A549 (cell line): ENCODE results near the gene GGCX. TPM values are rescaled to one million over a fixed set of nuclear protein-coding genes. Genes with fewer than 3 reads are reported as not detected.
"Not testable (repeated sequence)": the region's sequence is repeated elsewhere in the genome, so short reads cannot be mapped to it uniquely, and the experiment has no call there.

Source experiments
- ATAC-seq, 2 experiments: fragments of 200-7000 bp in 1 of 2; fragments of >200 bp in 1 of 2; cut with Nextera tagmentation in 1 of 2; cut with Tn5 transposase in 1 of 2; 3 replicates each; pipeline versions ENCODE4 v1.8.0 to v1.9.1; 2018 to 2020; ENCODE audit warnings: mild to moderate bottlenecking in 1 of 2, moderate library complexity in 1 of 2
- CTCF ChIA-PET: fragments of 300-600 bp; sonication (Branson Sonifier 250); formaldehyde crosslinking; extraction: SDS; loops from one replicate; lab custom pipeline; 2021; ENCODE audit warnings: antibody characterized with exemption, inconsistent platforms; lab: Yijun Ruan, JAX
- POLR2A ChIA-PET: fragments of 350-600 bp; formaldehyde crosslinking; extraction: SDS; loops from one replicate; lab custom pipeline; 2021; ENCODE audit warnings: antibody characterized with exemption, inconsistent platforms; lab: Yijun Ruan, JAX
- DNase-seq, 2 experiments: peaks; one replicate each; pipeline versions ENCODE4 v3.0.0 to v3.0.0-alpha.2; 2011 to 2016; ENCODE audit warnings: low read depth in 1 of 2, low spot score in 1 of 2
- FAIRE-seq: peaks from 2 replicates; lab custom pipeline; 2011; peaks lifted over from hg19 to GRCh38; lab: Jason Lieb, UNC
- H3K27ac ChIP-seq, 2 experiments: fragments of >200 bp; sonication (Bioruptor Twin); formaldehyde crosslinking; 3 replicates each; pipeline ENCODE4 v1.5.1; 2016 to 2017
- H3K4me1 ChIP-seq: fragments of >200 bp; sonication (Bioruptor Twin); formaldehyde crosslinking; 3 replicates; pipeline ENCODE4 v1.6.1; 2016
- H3K4me2 ChIP-seq: fragments of >200 bp; sonication (Bioruptor Twin); formaldehyde crosslinking; 3 replicates; pipeline ENCODE4 v1.6.1; 2016
- H3K4me3 ChIP-seq: fragments of >200 bp; sonication (Bioruptor Twin); formaldehyde crosslinking; 3 replicates; pipeline ENCODE4 v1.5.1; 2016
- H3K9me3 ChIP-seq: fragments of >200 bp; sonication (Bioruptor Twin); formaldehyde crosslinking; 3 replicates; pipeline ENCODE4 v1.6.1; 2016
- CBX8 ChIP-seq: fragments of 200-600 bp; sonication (generic); IDR thresholded peaks from 2 replicates; pipeline ENCODE4 v1.6.1; 2016
- EHF ChIP-seq: fragments of 250-450 bp; sonication (Bioruptor Pico); IDR thresholded peaks from 2 replicates; pipeline ENCODE4 v1.5.0; 2020; ENCODE audit warnings: mild to moderate bottlenecking
- ESRRA ChIP-seq: fragments of 150-350 bp; IDR thresholded peaks from 2 replicates; pipeline ENCODE4 v1.6.1; 2014; ENCODE audit warnings: mild to moderate bottlenecking, low read length, borderline replicate concordance
- HEYL ChIP-seq: fragments of 250-450 bp; sonication (Bioruptor Pico); IDR thresholded peaks from 2 replicates; pipeline ENCODE4 v1.8.0; 2021; ENCODE audit warnings: mild to moderate bottlenecking, moderate library complexity
- HOXB5 ChIP-seq: fragments of 250-450 bp; sonication (Bioruptor Pico); IDR thresholded peaks from 2 replicates; pipeline ENCODE4 v1.5.0; 2020; ENCODE audit warnings: mild to moderate bottlenecking, moderate library complexity
- KDM5A ChIP-seq: fragments of 200-600 bp; sonication (generic); IDR thresholded peaks from 2 replicates; pipeline ENCODE4 v1.6.1; 2016; ENCODE audit warnings: antibody characterized with exemption, mild to moderate bottlenecking
- MAZ ChIP-seq: fragments of 150-350 bp; IDR thresholded peaks from 2 replicates; pipeline ENCODE4 v1.6.1; 2014; ENCODE audit warnings: antibody characterized with exemption, low read depth, low read length, borderline replicate concordance
- MYC ChIP-seq: IDR thresholded peaks from 2 replicates; pipeline ENCODE4 v1.6.1; 2012; ENCODE audit warnings: mild to moderate bottlenecking, inconsistent platforms, low read length, improper control_type of control experiment, borderline replicate concordance
- NR3C1 ChIP-seq: fragments of >200 bp; sonication (Bioruptor Twin); formaldehyde crosslinking; IDR thresholded peaks from 3 replicates; pipeline ENCODE4 v1.6.1; 2017
- RFX5 ChIP-seq: fragments of 450-650 bp; IDR thresholded peaks from 2 replicates; pipeline ENCODE4 v1.7.1; 2014; ENCODE audit warnings: antibody characterized with exemption, mild to moderate bottlenecking, moderate library complexity
- RNF2 ChIP-seq: fragments of 200-600 bp; sonication (generic); IDR thresholded peaks from 2 replicates; pipeline ENCODE4 v1.6.1; 2016; ENCODE audit warnings: low read depth, mild to moderate bottlenecking, antibody characterized with exemption, moderate library complexity, borderline replicate concordance
- ZC3H11A ChIP-seq: fragments of 450-650 bp; IDR thresholded peaks from 2 replicates; pipeline ENCODE4 v1.6.1; 2014; ENCODE audit warnings: antibody characterized with exemption, mild to moderate bottlenecking
- ZSCAN20 ChIP-seq: fragments of 250-450 bp; sonication (Bioruptor Pico); IDR thresholded peaks from 2 replicates; pipeline ENCODE4 v1.8.0; 2022; ENCODE audit warnings: mild to moderate bottlenecking, moderate library complexity
- WGBS: methylation state at CpG from one replicate; pipeline ENCODE4 v1.1.6; 2017; ENCODE audit errors: missing lambda C conversion rate; 5-methylcytosine and 5-hydroxymethylcytosine counted together
- polyA plus RNA-seq, 4 experiments: library from polyadenylated mRNA; depleted of rRNA in 3 of 4; stranded (reverse); fragments of >200 nt; fragmentation: RNase III in 1 of 4; extraction: RNeasy Plus Mini Kit Qiagen cat#74134 plus additional on column Dnase treatment in 1 of 4; gene quantifications; 2 replicates in 3 of 4; 3 replicates in 1 of 4; pipeline ENCODE4 v1.2.3, GENCODE V29; 2011 to 2017
- TF ChIP-seq, protein P1 (sequence below): fragments of >200 bp; sonication (Bioruptor Twin); formaldehyde crosslinking; IDR thresholded peaks from 3 replicates; pipeline ENCODE4 v1.5.1; 2016
- TF ChIP-seq, protein P2 (sequence below): IDR thresholded peaks from 2 replicates; pipeline ENCODE4 v1.6.1; 2012

The GGCX gene
- polyA plus RNA-seq, 2 of the 4 experiments (the other 2 are of a cell fraction) = 39.0 to 55.1 TPM

DNA sequence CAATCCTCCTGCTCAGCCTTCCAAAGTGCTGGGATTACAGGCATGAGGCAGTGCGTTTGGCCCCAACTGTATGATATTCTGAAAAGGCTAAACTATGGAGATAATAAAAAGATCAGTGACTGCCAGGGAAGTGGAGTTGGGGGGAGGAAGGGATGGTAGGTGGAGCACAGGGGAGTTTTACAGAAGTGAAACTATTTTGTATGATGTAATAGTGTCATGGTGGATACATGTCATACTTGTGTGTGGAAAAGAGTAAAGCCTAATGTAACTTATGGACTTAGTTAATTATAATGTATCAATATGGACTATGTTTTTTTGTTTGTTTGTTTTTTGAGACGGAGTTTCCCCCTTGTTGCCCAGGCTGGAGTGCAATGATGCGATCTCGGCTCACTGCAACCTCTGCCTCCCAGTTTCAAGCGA lies 2.9 kb upstream of the GGCX start:
- DNase-seq (no peak), FAIRE-seq (no peak), ATAC-seq (no peak)
- H3K9me3 ChIP-seq = no peaks in the 10 kb centered on the region
- no peak for TF ChIP-seq NR3C1
- CTCF ChIA-PET = interaction anchor here (6.0 kb wide), 1 partner anchor 13 kb away, joined by 56 read pairs; no protein-coding TSS in a partner anchor
- 0 out of 6 replicates have a peak overlapping the region, but pooled peaks of 1 of the 2 experiments have one; percentile 12 for H3K27ac ChIP-seq
- WGBS = 93% methylated on average over 5 of the region's 5 CpGs
- no peak overlapping the region for H3K4me3 ChIP-seq
- POLR2A ChIA-PET = interaction anchor here (1.2 kb wide), 1 partner anchor 31 kb away, joined by 4 read pairs; the partner anchor contains the start of gene RNF181
- H3K4me1 ChIP-seq = peaks cover 13% of the 10 kb centered on the region
- no peak overlapping the region for H3K4me2 ChIP-seq

DNA sequence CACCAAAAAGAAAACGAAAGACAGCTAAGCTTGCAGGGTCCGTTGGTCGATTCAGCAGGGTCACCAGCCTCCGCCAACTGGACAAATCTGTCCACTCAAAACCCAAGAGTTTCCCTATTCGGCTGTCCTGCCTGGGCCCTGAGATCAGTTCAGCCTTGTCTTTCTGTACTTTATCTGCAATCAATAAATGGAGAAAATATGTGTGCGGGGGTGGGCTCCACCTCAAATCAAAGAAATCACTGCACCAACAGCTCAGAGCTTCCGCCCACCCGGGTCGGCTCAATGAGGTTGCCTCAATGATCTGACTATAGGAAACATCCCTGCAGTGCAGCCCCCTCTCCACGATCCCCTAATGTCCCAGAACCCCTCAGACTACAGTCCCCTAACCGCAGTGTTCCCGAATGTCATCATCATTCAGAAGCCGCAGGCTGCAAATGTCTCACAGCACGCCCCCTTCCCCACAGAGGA lies 447 bp downstream of the GGCX start:
- FAIRE-seq = no peak
- peak; percentile 33 to 50 for ATAC-seq

DNA sequence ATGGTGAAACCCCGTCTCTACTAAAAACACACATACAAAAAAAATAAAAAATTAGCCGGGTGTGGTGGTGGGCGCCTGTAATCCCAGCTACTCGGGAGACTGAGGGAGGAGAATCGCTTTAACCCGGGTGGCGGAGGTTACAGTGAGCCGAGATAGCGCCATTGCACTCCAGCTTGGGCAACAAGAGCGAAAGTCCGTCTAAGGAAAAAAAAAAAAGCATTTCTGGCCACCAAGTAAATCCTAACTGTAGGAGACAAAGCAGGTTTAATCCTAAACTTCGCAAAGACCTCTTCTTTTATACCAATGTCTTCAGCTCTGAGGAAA lies 928 bp downstream of the GGCX start:
- CTCF ChIA-PET = interaction anchor here (0.7 to 35.5 kb wide), 5 partner anchors 10 to 169 kb away, joined by 3 to 1185 read pairs (median 7); partner anchors contain the start of genes CAPG, SH2D6 and TMEM150A

More for the DNA sequence above, 447 bp downstream of the GGCX start:
- Histone ChIP-seq H3K4me1 (peaks cover 13% of the 10 kb centered on the region), H3K27ac (peak overlapping the region; percentile 90), H3K9me3 (no peaks in the 10 kb centered on the region), H3K4me2 (peak overlapping the region; percentile 97), H3K4me3 (peak overlapping the region; percentile 91)
- CTCF ChIA-PET = interaction anchor here (0.7 to 35.5 kb wide), 5 partner anchors 10 to 169 kb away, joined by 3 to 1185 read pairs (median 7); partner anchors contain the start of genes CAPG, SH2D6 and TMEM150A
- POLR2A ChIA-PET = interaction anchor here (0.6 to 2.0 kb wide), 13 partner anchors 9 to 602 kb away, joined by 3 to 21 read pairs (median 3); partner anchors contain the start of genes MAT2A, RNF181, SH2D6 and TMEM150A
- peak; percentile 71; the same call in 1 of the 2 replicates for TF ChIP-seq KDM5A
- TF ChIP-seq ZC3H11A = no peak
- DNase-seq = no peak
- WGBS = 4% methylated on average over 14 of the region's 14 CpGs

DNA sequence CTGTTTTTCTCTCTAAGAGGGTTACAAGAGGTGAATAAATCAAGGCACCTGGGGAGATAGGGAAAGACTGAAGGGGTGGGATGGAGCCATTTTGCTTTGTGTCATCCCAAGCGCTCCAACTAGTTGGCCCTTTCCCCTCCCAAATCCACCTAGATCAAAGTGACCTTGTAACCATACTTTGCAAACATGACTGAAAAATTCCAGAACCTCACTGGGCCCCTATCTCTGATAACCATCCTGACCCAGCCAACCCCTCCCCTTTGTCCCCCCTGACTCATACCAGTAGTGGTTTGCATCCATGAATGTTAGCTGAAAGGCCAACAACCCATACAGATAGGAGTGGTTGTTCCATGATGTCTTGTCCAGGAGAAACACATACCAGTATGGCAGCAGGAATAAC lies 3.1 kb downstream of the GGCX start:
- ChIA-PET CTCF (interaction anchor here (1.0 to 35.5 kb wide), 5 partner anchors 8 to 260 kb away, joined by 3 to 1185 read pairs (median 5); partner anchors contain the start of genes CAPG and SH2D6), POLR2A (no interaction called here)
- TF ChIP-seq CBX8 (no peak), RFX5 (no peak), EHF (no peak), HEYL (no peak), HOXB5 (CRISPR knock-in tag) (no peak), KDM5A (no peak), ESRRA (no peak), NR3C1 (no peak), ZSCAN20 (CRISPR knock-in tag) (no peak)
- TF ChIP-seq, protein P1, sequence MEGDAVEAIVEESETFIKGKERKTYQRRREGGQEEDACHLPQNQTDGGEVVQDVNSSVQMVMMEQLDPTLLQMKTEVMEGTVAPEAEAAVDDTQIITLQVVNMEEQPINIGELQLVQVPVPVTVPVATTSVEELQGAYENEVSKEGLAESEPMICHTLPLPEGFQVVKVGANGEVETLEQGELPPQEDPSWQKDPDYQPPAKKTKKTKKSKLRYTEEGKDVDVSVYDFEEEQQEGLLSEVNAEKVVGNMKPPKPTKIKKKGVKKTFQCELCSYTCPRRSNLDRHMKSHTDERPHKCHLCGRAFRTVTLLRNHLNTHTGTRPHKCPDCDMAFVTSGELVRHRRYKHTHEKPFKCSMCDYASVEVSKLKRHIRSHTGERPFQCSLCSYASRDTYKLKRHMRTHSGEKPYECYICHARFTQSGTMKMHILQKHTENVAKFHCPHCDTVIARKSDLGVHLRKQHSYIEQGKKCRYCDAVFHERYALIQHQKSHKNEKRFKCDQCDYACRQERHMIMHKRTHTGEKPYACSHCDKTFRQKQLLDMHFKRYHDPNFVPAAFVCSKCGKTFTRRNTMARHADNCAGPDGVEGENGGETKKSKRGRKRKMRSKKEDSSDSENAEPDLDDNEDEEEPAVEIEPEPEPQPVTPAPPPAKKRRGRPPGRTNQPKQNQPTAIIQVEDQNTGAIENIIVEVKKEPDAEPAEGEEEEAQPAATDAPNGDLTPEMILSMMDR = no peak
- Histone ChIP-seq H3K9me3 (no peaks in the 10 kb centered on the region), H3K27ac (no peak overlapping the region), H3K4me3 (no peak overlapping the region), H3K4me2 (no peak overlapping the region), H3K4me1 (peaks cover 13% of the 10 kb centered on the region)
- DNase-seq (no peak), ATAC-seq (no peak), FAIRE-seq (no peak)
- 93% methylated on average over 1 of the region's 1 CpG for WGBS

More for the DNA sequence above, 928 bp downstream of the GGCX start:
- not testable (repeated sequence) for ATAC-seq, H3K9me3 ChIP-seq, FAIRE-seq, DNase-seq
- WGBS = 74% methylated on average over 12 of the region's 12 CpGs
- H3K4me3 ChIP-seq = peak overlapping the region; percentile 91
- H3K27ac ChIP-seq = peak overlapping the region; percentile 90
- POLR2A ChIA-PET = interaction anchor here (0.9 to 2.0 kb wide), 4 partner anchors 10 to 123 kb away, joined by 3 to 10 read pairs (median 4); partner anchors contain the start of genes MAT2A and RNF181
- H3K4me1 ChIP-seq = peaks cover 13% of the 10 kb centered on the region
- peak overlapping the region; percentile 97 for H3K4me2 ChIP-seq

DNA sequence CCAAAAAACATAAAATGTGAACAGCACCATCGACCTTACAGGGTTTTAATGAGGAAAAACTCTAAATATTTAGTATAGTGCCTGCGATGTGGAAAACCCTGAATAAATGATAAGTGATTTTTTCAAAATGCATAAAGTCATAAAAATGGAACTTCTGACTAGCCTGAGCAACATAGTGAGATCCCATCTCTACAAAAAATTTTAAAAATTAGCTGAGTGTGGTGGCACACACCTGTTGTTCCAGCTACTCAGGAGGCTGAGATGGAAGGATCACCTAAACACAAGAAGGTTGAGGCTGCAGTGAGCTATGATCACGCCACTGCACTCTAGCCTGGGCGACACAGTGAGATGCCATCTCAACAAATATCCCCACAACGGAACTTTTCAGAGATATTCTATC lies 4.2 kb downstream of the GGCX start:
- CTCF ChIA-PET = interaction anchor here (1.1 to 35.5 kb wide), 8 partner anchors 10 to 259 kb away, joined by 3 to 1185 read pairs (median 6); partner anchors contain the start of genes CAPG, MAT2A, RNF181 and SH2D6
- no peak overlapping the region for H3K4me3 ChIP-seq
- H3K9me3 ChIP-seq = no peaks in the 10 kb centered on the region
- ATAC-seq (no peak), DNase-seq (no peak), FAIRE-seq (no peak)
- POLR2A ChIA-PET = interaction anchor here (1.8 kb wide), 1 partner anchor 11 kb away, joined by 4 read pairs; no protein-coding TSS in a partner anchor
- H3K27ac ChIP-seq = no peak overlapping the region
- H3K4me2 ChIP-seq = no peak overlapping the region
- peaks cover 13% of the 10 kb centered on the region for H3K4me1 ChIP-seq
- 90% methylated on average over 5 of the region's 5 CpGs for WGBS
- TF ChIP-seq MAZ (no peak), MYC (no peak), RNF2 (no peak)
- TF ChIP-seq, protein P2, sequence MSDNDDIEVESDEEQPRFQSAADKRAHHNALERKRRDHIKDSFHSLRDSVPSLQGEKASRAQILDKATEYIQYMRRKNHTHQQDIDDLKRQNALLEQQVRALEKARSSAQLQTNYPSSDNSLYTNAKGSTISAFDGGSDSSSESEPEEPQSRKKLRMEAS = no peak
